Stomach (tissue), 4 donors: ENCODE measurements around the gene HABP4.

Experiments used
- CTCF ChIP-seq, 7 experiments: fragments of 450-650 bp in 4 of 7; fragments of 200-600 bp in 3 of 7; sonication (generic) in 3 of 7; IDR thresholded peaks; one replicate each; pipeline ENCODE4 v1.5.1; 2016 to 2019; ENCODE audit warnings: antibody characterized with exemption in 7 of 7, control low read depth in 2 of 7, mild to moderate bottlenecking in 1 of 7
- EP300 ChIP-seq: sonication (generic); formaldehyde crosslinking; IDR thresholded peaks from one replicate; pipeline ENCODE4 v1.6.1; 2017; ENCODE audit warnings: antibody characterized with exemption
- POLR2A ChIP-seq, 4 donors: fragments of 450-650 bp; IDR thresholded peaks; one replicate each; pipeline ENCODE4 v1.6.1; 2016; ENCODE audit warnings: antibody characterized with exemption in 4 of 4, control low read depth in 2 of 4, mild to moderate bottlenecking in 1 of 4, moderate library complexity in 1 of 4

- TF ChIP-seq POLR2A (IDR thresholded peaks at IDR 0.05) (no peak), CTCF (IDR thresholded peaks at IDR 0.05) (no peak), EP300 (no peak)
These were observed 13.4 kb upstream of the HABP4 start for GRCh38 chr9:96436456-96437126.
